Esophagus muscularis mucosa (tissue), 4 donors: Measurements from ENCODE around the gene PFN1. TPM values are rescaled to one million over a fixed set of nuclear protein-coding genes. Genes with fewer than 3 reads are reported as not detected.
"Not testable (repeated sequence)": the region's sequence is repeated elsewhere in the genome, so short reads cannot be mapped to it uniquely, and the experiment has no call there.

ENCODE experiments used
- DNase-seq: peaks from one replicate; pipeline ENCODE4 v3.0.0-alpha.2; 2017; ENCODE audit errors: extremely low spot score
- H3K27ac ChIP-seq, 4 donors: fragments of 200-600 bp; sonication (generic); replicated peaks in 1 of 4; 1 replicate in 3 of 4; 2 replicates in 1 of 4; pipeline ENCODE4 v1.5.1; 2016 to 2019; ENCODE audit warnings: mild to moderate bottlenecking in 1 of 4
- H3K27me3 ChIP-seq, 4 donors: fragments of 200-600 bp; sonication (generic); one replicate each; pipeline versions ENCODE4 v1.5.1 to v1.6.0; 2016 to 2019
- H3K36me3 ChIP-seq, 4 donors: fragments of 200-600 bp; sonication (generic); one replicate each; pipeline ENCODE4 v1.5.1; 2016 to 2019
- H3K4me1 ChIP-seq, 4 donors: fragments of 200-600 bp; sonication (generic); one replicate each; pipeline ENCODE4 v1.5.1; 2016 to 2019
- H3K4me3 ChIP-seq, 4 donors: fragments of 200-600 bp; sonication (generic); 1 replicate in 2 of 4; 2 replicates in 2 of 4; pipeline ENCODE4 v1.5.1; 2016 to 2019; ENCODE audit warnings: mild to moderate bottlenecking in 4 of 4, moderate library complexity in 1 of 4
- H3K9me3 ChIP-seq, 4 donors: fragments of 200-600 bp; sonication (generic); 1 replicate in 3 of 4; 2 replicates in 1 of 4; pipeline ENCODE4 v1.5.1; 2016 to 2019
- EP300 ChIP-seq: sonication (generic); formaldehyde crosslinking; IDR thresholded peaks from one replicate; pipeline ENCODE4 v1.6.1; 2017; ENCODE audit warnings: antibody characterized with exemption
- POLR2A ChIP-seq: fragments of 450-650 bp; IDR thresholded peaks from one replicate; pipeline ENCODE4 v1.6.1; 2017; ENCODE audit warnings: antibody characterized with exemption, moderate library complexity, mild to moderate bottlenecking, low read depth
- POLR2AphosphoS5 ChIP-seq, 2 donors: sonication (generic); formaldehyde crosslinking; IDR thresholded peaks; one replicate each; pipeline ENCODE4 v1.6.1; 2017; ENCODE audit warnings: antibody characterized with exemption in 2 of 2
- WGBS: methylation state at CpG from one replicate; pipeline ENCODE4 v1.1.5; 2018; 5-methylcytosine and 5-hydroxymethylcytosine counted together
- intact Hi-C: fragments of 100-400 bp; cut with DNase I; formaldehyde crosslinking; loops from one replicate; pipeline ENCODE4 v1.15.1; 2023
- total RNA-seq, 4 donors: library from RNA; depleted of rRNA; stranded (reverse); fragments of >200 nt; gene quantifications; one replicate each; pipeline versions ENCODE4 v1.1.0 to v1.2.1, GENCODE V29; 2016
- TF ChIP-seq, protein P1 (sequence below), 3 experiments: fragments of 200-600 bp in 2 of 3; fragments of 450-650 bp in 1 of 3; sonication (generic) in 2 of 3; IDR thresholded peaks; one replicate each; pipeline ENCODE4 v1.5.1; 2017 to 2019; ENCODE audit warnings: antibody characterized with exemption in 3 of 3, mild to moderate bottlenecking in 2 of 3, moderate library complexity in 1 of 3

PFN1 gene
- total RNA-seq, 4 donors from 2014 or later, result 1,019 to 1,635 (median 1,341) TPM

DNA sequence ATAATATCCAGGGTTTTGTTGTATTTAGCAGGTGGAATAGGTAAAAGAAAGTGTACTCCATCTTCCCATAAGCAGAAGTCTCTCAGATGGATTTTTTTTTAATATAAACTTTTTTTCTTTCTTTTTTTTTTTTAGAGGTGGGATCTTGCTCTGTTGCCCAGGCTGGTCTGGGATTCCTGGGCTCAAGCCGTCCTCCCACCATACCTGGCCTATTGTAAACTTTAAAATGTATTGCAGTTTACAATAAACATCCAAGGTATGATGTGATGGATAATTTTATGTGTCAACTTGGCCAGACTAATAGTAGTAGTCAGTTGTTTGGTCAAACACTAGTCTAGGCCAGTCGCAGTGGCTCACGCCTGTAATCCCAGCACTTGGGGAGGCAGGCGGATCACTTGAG, 27.0 kb downstream of the PFN1 start:
- no peaks in the 10 kb centered on the region for H3K9me3 ChIP-seq
- TF ChIP-seq, protein P1, sequence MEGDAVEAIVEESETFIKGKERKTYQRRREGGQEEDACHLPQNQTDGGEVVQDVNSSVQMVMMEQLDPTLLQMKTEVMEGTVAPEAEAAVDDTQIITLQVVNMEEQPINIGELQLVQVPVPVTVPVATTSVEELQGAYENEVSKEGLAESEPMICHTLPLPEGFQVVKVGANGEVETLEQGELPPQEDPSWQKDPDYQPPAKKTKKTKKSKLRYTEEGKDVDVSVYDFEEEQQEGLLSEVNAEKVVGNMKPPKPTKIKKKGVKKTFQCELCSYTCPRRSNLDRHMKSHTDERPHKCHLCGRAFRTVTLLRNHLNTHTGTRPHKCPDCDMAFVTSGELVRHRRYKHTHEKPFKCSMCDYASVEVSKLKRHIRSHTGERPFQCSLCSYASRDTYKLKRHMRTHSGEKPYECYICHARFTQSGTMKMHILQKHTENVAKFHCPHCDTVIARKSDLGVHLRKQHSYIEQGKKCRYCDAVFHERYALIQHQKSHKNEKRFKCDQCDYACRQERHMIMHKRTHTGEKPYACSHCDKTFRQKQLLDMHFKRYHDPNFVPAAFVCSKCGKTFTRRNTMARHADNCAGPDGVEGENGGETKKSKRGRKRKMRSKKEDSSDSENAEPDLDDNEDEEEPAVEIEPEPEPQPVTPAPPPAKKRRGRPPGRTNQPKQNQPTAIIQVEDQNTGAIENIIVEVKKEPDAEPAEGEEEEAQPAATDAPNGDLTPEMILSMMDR (IDR thresholded peaks at IDR 0.05), result no peak
- TF ChIP-seq POLR2A (no peak), POLR2AphosphoS5 (IDR thresholded peaks at IDR 0.05) (no peak), EP300 (no peak)
- no peak overlapping the region for H3K4me3 ChIP-seq
- DNase-seq, result no peak
- intact Hi-C loops, result no loop called here
- 90% methylated on average over 4 of the region's 4 CpGs for WGBS
- H3K4me1 ChIP-seq, result no peaks in the 10 kb centered on the region
- no peaks in the 10 kb centered on the region for H3K27me3 ChIP-seq
- no peaks in the 10 kb centered on the region for H3K36me3 ChIP-seq
- H3K27ac ChIP-seq, result no peak overlapping the region

DNA sequence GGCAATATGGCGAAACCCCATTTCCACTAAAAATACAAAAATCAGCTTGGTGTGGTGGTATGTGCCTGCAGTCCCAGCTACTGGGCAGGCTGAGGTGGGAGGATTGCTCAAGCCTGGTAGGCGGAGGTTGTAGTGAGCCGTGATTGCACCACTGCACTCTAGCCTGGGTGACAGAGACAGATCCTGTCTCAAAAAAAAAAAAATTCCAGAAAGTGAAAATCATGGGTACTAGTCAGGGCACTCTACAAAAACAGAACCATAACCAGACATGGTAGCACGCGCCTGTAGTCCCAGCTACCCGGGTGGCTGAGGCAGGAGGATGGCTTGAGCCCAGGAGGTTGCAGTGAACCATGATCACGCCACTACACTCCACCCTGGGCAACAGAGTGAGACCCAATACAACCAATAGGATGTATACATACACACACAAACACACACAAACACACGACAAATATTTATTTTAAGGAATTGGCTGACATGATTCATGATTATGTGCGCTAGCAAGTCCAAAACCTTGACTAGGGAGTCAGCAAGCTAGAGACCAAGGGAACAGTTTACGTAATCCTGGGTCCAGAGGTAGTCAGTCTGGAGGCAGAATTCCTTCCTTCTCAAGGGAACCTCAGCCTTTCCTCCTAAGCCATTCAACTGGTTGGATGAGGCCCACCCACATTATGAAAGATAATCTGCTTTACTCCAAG, 27.8 kb downstream of the PFN1 start:
- DNase-seq, result no peak
- H3K27me3 ChIP-seq, result no peaks in the 10 kb centered on the region
- H3K36me3 ChIP-seq, result no peaks in the 10 kb centered on the region
- TF ChIP-seq EP300, result no peak
- TF ChIP-seq, protein P1 (IDR thresholded peaks at IDR 0.05), result no peak
- TF ChIP-seq POLR2A, result no peak
- no peak for TF ChIP-seq POLR2AphosphoS5 (IDR thresholded peaks at IDR 0.05)
- intact Hi-C loops, result no loop called here
- H3K4me1 ChIP-seq, result no peaks in the 10 kb centered on the region
- H3K9me3 ChIP-seq, result no peaks in the 10 kb centered on the region
- no peak overlapping the region for H3K27ac ChIP-seq
- H3K4me3 ChIP-seq, result no peak overlapping the region
- 83% methylated on average over 10 of the region's 10 CpGs for WGBS

DNA sequence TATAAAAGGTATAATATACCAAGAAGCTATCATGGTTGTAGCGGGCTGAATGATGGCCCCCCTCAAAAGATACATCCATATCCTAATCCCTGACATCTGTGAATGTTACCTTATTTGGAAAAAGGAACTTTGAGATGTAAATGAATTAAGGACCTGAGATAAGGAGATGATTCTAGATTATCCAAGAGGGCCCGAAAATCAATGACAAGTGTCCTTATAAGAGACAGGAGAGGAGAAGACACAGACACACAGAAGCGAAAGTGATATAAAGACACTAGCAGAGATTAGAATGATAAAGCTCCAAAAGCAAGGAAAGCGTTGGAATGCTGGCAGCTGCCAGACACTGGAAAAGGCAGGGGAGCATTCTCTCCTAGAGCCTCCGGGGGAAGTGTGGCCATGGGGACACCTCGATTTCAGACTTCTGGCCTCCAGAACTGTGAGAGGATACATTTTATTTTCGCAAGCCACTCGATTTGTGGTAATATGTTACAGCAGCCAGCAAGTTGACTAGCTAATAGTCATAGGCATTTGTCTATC, 28.8 kb downstream of the PFN1 start:
- Histone ChIP-seq H3K27me3 (no peaks in the 10 kb centered on the region), H3K4me1 (no peaks in the 10 kb centered on the region), H3K4me3 (no peak overlapping the region), H3K9me3 (no peaks in the 10 kb centered on the region), H3K27ac (no peak overlapping the region), H3K36me3 (no peaks in the 10 kb centered on the region)
- no peak for TF ChIP-seq POLR2A
- intact Hi-C loops, result no loop called here
- 67% methylated on average over 8 of the region's 8 CpGs for WGBS
- no peak for DNase-seq

DNA sequence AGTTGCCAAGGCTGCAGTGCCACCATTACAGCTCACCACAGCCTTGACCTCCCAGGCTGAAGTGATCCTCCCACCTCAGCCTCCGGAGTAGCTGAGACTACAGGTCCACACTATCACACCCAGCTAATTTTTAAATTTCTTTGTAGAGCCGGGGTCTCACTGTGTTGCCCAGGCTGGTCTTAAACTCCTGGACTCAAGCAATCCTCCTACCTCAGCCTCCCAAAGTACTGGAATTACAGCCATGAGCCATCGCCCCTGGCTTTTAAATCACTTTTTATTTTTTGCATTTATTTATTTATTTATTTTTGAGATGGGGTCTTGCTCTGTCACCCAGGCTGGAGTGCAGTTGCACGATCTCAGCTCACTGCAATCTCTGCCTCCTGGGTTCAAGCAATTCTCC, 33.8 kb downstream of the PFN1 start:
- intact Hi-C loops, DNase-seq, H3K4me1 ChIP-seq, H3K4me3 ChIP-seq, H3K27ac ChIP-seq, H3K9me3 ChIP-seq, H3K36me3 ChIP-seq, H3K27me3 ChIP-seq: not testable (repeated sequence)
- 88% methylated on average over 4 of the region's 4 CpGs for WGBS

DNA sequence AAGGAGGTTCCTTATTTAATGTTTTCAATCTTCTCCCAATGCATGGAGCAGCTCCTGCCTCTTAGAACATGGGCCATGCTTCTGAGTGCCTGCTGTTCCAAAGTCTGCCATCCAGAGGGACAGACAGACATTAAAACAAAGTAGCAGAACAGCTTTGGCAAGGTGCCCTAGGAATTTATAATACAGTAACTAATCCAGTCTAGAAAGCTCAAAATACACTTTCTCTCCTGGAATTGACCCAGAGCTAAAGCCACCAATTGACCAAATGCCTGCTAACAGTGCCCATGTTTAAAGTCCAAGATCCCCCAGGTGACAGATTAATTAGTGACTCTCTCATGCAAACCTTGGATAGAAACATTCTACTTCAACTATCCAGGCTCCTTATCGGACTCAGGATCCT, 34.3 kb downstream of the PFN1 start:
- TF ChIP-seq, protein P1 (IDR thresholded peaks at IDR 0.05), result no peak
- no peak for TF ChIP-seq POLR2AphosphoS5 (IDR thresholded peaks at IDR 0.05)
- no peak for TF ChIP-seq POLR2A
- no peak for TF ChIP-seq EP300
- H3K36me3 ChIP-seq, result no peaks in the 10 kb centered on the region
- no peaks in the 10 kb centered on the region for H3K9me3 ChIP-seq
- 88% methylated on average over 1 of the region's 1 CpG for WGBS
- DNase-seq, result no peak
- no peaks in the 10 kb centered on the region for H3K27me3 ChIP-seq
- intact Hi-C loops, result no loop called here
- no peak overlapping the region for H3K4me3 ChIP-seq
- no peak overlapping the region for H3K27ac ChIP-seq
- H3K4me1 ChIP-seq, result peaks cover 5 to 13% (median 7%) of the 10 kb centered on the region in 4 donors
